Transverse colon (tissue), 4 donors: ENCODE data around the gene SH2D7. TPM values are rescaled to one million over a fixed set of nuclear protein-coding genes. Genes with fewer than 3 reads are reported as not detected.

Experiments used
- DNase-seq: peaks from one replicate; pipeline ENCODE4 v3.0.0-alpha.2; 2019
- H3K27ac ChIP-seq, 4 donors: fragments of 200-600 bp; sonication (generic); 2 replicates each; pipeline ENCODE4 v1.5.1; 2016 to 2018; ENCODE audit warnings: inconsistent platforms in 4 of 4
- H3K27me3 ChIP-seq: fragments of 200-600 bp; sonication (generic); 2 replicates; pipeline ENCODE4 v1.5.1; 2017; ENCODE audit warnings: inconsistent platforms
- H3K36me3 ChIP-seq, 4 donors: fragments of 200-600 bp; sonication (generic); 2 replicates each; pipeline ENCODE4 v1.5.1; 2017 to 2019; ENCODE audit warnings: inconsistent platforms in 4 of 4
- H3K4me1 ChIP-seq, 4 donors: fragments of 200-600 bp; sonication (generic); 2 replicates each; pipeline ENCODE4 v1.5.1; 2017 to 2020; ENCODE audit warnings: inconsistent platforms in 4 of 4
- H3K4me3 ChIP-seq, 4 donors: fragments of 200-600 bp; sonication (generic); 1 replicate in 1 of 4; 2 replicates in 3 of 4; pipeline versions ENCODE4 v1.5.1 to v1.6.1; 2017 to 2019; ENCODE audit warnings: inconsistent platforms in 4 of 4
- H3K9me3 ChIP-seq, 2 donors: fragments of 200-600 bp; sonication (generic); 2 replicates each; pipeline ENCODE4 v1.5.1; 2017 to 2019; ENCODE audit warnings: inconsistent platforms in 2 of 2
- EP300 ChIP-seq: sonication (generic); formaldehyde crosslinking; IDR thresholded peaks from one replicate; pipeline ENCODE4 v1.6.1; 2017; ENCODE audit warnings: antibody characterized with exemption, low read depth
- POLR2A ChIP-seq: fragments of 450-650 bp; IDR thresholded peaks from one replicate; pipeline ENCODE4 v1.6.1; 2016; ENCODE audit warnings: antibody characterized with exemption, mild to moderate bottlenecking, moderate library complexity
- POLR2AphosphoS5 ChIP-seq, 3 donors: sonication (generic); formaldehyde crosslinking; IDR thresholded peaks; one replicate each; pipeline ENCODE4 v1.6.1; 2016; ENCODE audit warnings: antibody characterized with exemption in 3 of 3
- WGBS, 2 donors: methylation state at CpG; one replicate each; pipeline ENCODE4 v1.1.5; 2018; ENCODE audit warnings: low coverage in 1 of 2; 5-methylcytosine and 5-hydroxymethylcytosine counted together
- in situ Hi-C, 4 donors: fragments of 200-750 bp; cut with MboI; loops; one replicate each; pipeline versions ENCODE4 v1.15.0 to v1.15.1; 2017; ENCODE audit warnings: low sequenced_read_pairs in 3 of 4, low pct_ligation_motif_present in 1 of 4, low pct_unique_long_range_greater_than_20kb in 1 of 4
- intact Hi-C: fragments of 100-400 bp; cut with DNase I; formaldehyde crosslinking; loops from one replicate; pipeline ENCODE4 v1.15.1; 2023; ENCODE audit warnings: low total_unique reads
- total RNA-seq, 4 donors: library from RNA; depleted of rRNA; stranded (reverse); fragments of >200 nt; gene quantifications; one replicate each; pipeline ENCODE4 v1.1.0, GENCODE V29; 2016
- TF ChIP-seq, protein P1 (sequence below), 5 experiments: fragments of 200-600 bp in 3 of 5; fragments of 450-650 bp in 2 of 5; sonication (generic) in 3 of 5; IDR thresholded peaks; 1 replicate in 2 of 5; 2 replicates in 3 of 5; pipeline ENCODE4 v1.5.1; 2016 to 2017; ENCODE audit warnings: antibody characterized with exemption in 5 of 5, inconsistent platforms in 3 of 5, mild to moderate bottlenecking in 2 of 5, moderate library complexity in 1 of 5

The SH2D7 gene
- total RNA-seq, 4 donors from 2014 or later, result 6.0 to 9.7 (median 9.3) TPM; not detected in 1

DNA sequence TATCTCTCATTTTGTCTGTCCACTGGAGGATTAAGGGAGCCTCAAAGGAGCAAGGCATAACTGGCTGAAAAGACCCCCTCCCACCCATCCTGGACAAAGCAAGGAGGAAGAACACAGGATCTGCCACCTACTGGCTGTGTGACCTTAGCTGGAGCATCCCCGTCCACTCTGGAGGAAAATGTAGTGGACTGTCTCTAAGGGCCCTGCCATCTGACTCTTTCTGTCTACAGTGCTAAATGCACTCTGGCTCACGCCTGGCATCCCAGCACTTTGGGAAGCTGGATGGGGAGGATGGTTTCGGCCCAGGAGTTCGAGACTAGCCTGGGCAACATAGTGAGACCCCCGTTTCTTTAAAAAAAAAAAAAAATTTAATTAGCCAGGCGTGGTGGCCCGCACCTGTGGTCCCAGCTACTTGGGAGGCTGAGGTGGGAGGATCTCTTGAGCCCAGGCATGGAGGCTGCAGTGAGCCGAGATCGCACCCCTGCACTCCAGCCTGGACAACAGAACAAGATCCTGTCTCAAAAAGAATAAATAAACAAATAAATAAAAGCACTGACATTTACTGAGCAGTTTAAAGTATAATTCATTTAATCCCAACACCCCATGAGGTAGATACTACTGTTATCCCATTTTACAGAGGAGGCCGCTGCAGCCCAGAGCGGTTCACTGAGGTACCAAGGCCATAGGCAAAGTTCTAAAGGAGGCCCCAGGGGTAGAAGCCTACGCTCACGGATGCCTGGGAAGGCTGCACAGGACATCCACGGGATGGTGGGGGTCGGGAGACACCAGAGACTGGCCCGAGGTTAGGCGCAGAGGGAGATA is 15.9 kb upstream of the SH2D7 start:
- in situ Hi-C loops (no loop called here), intact Hi-C loops (no loop called here)
- Histone ChIP-seq H3K4me3 (peak overlapping the region; percentile 75 to 97 (median 94)), H3K27ac (peak overlapping the region; percentile 95 to 99 (median 98)), H3K36me3 (no peaks in the 10 kb centered on the region), H3K4me1 (peaks cover 26 to 60% (median 45%) of the 10 kb centered on the region in 4 donors), H3K27me3 (no peaks in the 10 kb centered on the region), H3K9me3 (no peaks in the 10 kb centered on the region)
- TF ChIP-seq, protein P1, sequence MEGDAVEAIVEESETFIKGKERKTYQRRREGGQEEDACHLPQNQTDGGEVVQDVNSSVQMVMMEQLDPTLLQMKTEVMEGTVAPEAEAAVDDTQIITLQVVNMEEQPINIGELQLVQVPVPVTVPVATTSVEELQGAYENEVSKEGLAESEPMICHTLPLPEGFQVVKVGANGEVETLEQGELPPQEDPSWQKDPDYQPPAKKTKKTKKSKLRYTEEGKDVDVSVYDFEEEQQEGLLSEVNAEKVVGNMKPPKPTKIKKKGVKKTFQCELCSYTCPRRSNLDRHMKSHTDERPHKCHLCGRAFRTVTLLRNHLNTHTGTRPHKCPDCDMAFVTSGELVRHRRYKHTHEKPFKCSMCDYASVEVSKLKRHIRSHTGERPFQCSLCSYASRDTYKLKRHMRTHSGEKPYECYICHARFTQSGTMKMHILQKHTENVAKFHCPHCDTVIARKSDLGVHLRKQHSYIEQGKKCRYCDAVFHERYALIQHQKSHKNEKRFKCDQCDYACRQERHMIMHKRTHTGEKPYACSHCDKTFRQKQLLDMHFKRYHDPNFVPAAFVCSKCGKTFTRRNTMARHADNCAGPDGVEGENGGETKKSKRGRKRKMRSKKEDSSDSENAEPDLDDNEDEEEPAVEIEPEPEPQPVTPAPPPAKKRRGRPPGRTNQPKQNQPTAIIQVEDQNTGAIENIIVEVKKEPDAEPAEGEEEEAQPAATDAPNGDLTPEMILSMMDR (IDR thresholded peaks at IDR 0.05), result no peak
- TF ChIP-seq POLR2AphosphoS5 (IDR thresholded peaks at IDR 0.05), result no peak
- TF ChIP-seq EP300, result no peak
- TF ChIP-seq POLR2A, result no peak
- no peak for DNase-seq
- 11 to 18% methylated on average over 14 to 17 of the region's 17 CpGs for WGBS, 2 donors

DNA sequence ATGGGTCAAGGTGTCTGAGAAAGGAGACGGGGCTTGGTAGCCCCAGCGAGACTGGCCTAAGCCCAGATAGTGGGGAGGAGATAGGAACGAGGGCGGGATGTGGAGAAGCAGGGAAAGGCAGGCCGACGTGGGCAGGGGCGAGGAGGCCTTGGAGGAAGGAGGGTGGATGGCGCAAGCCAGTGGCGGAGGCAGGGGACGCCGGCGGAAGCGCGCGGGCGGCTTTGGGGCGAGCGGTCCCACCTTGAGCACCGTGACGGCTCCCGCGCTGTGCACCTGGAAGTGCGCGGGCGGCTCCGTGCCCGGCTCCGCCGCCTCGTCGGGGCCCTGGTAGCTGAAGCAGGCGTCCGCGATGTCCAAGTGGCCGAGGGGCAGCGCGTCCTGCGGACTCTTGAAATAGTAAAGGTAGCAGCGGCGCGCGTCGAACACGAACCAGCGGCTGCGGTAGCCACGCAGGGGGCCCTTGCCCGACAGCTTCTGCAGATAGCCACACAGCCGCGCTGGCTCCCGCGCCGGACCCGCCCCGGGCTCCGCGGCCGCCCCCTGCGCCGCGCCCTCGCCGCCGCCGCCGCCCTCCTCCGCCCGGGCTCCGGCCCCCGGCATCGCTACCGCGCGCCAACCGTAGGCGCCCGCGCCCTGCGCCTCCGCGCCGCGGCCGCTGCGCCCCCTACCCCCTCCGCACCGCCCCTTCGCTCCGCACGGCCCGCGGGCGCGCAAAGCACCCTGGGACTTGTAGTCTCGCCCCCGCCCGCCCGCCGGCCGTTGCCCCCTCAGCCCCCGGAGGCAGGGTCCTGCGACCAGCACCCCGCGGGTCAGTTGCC is 15.1 kb upstream of the SH2D7 start, which contains the start of gene TBC1D2B:
TBC1D2B (minus strand) TSS at position 659 of the 818 bp plus-strand sequence; CDS start at position 600, 59 bp downstream.
- TF ChIP-seq EP300 (no peak), POLR2AphosphoS5 (IDR thresholded peaks at IDR 0.05) (peak in 1 of 3 donors; percentile 39), POLR2A (peak; percentile 47)
- in situ Hi-C loops, result no loop called here
- 1% methylated on average over 48 of the region's 104 CpGs; no CpG with 5 or more reads in 1 of the 2 donors for WGBS, 2 donors

DNA sequence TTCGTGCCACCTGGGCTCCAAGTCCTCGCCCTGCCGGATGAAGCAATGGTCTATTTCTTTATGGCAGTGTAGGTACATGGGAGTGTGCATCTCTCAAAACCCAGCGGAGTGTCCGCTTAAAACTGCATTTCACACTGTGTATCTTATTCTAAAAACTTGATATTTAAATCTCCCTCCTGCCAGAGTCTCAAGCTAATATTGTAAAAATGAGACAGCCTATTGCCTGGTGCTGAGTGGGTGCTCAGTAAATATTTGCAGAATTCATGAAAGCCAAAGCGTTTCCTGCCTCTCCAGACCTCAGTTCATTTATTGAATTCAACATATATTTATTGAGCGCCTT is 14.5 kb upstream of the SH2D7 start:
- Histone ChIP-seq H3K27me3 (no peaks in the 10 kb centered on the region), H3K4me1 (peaks cover 20 to 60% (median 38%) of the 10 kb centered on the region in 4 donors), H3K9me3 (no peaks in the 10 kb centered on the region), H3K4me3 (peak overlapping the region; percentile 59 to 96 (median 83)), H3K27ac (peak overlapping the region; percentile 95 to 99 (median 98)), H3K36me3 (no peaks in the 10 kb centered on the region)
- in situ Hi-C loops (no loop called here), intact Hi-C loops (no loop called here)
- TF ChIP-seq POLR2A (no peak), EP300 (no peak), POLR2AphosphoS5 (IDR thresholded peaks at IDR 0.05) (no peak)
- TF ChIP-seq, protein P1 (IDR thresholded peaks at IDR 0.05), result no peak
- 20 to 33% methylated on average over 1 to 4 of the region's 7 CpGs for WGBS, 2 donors
- DNase-seq, result peak; percentile 6

More for the DNA sequence above, 15.1 kb upstream of the SH2D7 start, which contains the start of gene TBC1D2B:
- intact Hi-C loops, result no loop called here
- peak; percentile 76 for DNase-seq
- Histone ChIP-seq H3K27ac (peak within 1 kb of the TSS; percentile 95 to 99 (median 98)), H3K9me3 (no peaks in the 10 kb centered on the region), H3K36me3 (no peaks in the 10 kb centered on the region), H3K4me1 (peaks cover 20 to 60% (median 38%) of the 10 kb centered on the region in 4 donors), H3K27me3 (no peaks in the 10 kb centered on the region), H3K4me3 (peak within 1 kb of the TSS; percentile 75 to 97 (median 94))

DNA sequence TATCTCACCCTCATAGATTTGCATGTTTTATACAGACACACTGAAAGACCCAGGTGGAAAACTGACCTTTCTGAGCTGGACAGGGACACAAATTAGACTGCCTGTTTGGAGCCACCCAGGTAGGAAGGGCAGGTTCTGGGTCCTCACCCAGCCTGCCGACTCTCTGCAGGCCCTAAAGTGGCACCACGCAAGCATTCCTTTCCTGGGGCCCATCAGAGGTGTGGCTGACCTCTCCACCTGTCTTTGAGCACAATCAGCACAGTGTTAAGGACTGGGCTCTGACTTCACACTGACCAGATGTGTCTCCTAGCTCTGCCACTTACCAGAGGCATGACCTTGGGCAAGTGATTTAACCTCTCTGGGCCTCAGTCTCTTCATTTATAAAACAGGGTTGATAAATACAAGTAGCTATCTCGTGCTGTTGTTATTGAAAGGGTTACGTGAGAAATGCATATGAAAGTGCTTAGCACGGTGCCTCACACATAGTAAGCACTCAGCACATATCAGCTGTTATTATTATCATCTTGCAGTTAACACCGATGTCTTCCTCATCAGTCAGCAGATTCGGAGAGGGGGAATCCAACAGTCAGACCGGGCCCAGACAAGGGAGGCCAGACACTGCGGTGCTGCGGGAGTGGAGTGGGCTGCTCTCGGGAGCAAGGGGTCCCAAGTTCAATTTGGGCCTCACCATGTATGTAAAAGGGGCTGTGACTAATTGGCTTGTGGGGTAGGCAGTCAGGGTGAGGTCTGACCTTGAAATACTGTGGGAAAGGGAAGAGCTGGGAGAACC is 12.9 kb upstream of the SH2D7 start:
- 89% methylated on average over 11 of the region's 11 CpGs; no CpG with 5 or more reads in 1 of the 2 donors for whole genome bisulfite sequencing, 2 donors
- peaks cover 12 to 60% (median 40%) of the 10 kb centered on the region in 4 donors for H3K4me1 ChIP-seq
- H3K9me3 ChIP-seq, result no peaks in the 10 kb centered on the region
- in situ Hi-C loops (no loop called here), intact Hi-C loops (no loop called here)
- H3K36me3 ChIP-seq, result no peaks in the 10 kb centered on the region
- DNase-seq, result peak; percentile 7
- H3K27me3 ChIP-seq, result no peaks in the 10 kb centered on the region
- no peak for TF ChIP-seq POLR2AphosphoS5 (IDR thresholded peaks at IDR 0.05)
- no peak for TF ChIP-seq EP300
- TF ChIP-seq, protein P1 (IDR thresholded peaks at IDR 0.05), result no peak
- TF ChIP-seq POLR2A, result no peak
- no peak overlapping the region for H3K4me3 ChIP-seq
- H3K27ac ChIP-seq, result peak overlapping the region in 3 of 4 donors; percentile 2 to 98 (median 7)
